HUES48 (cell line): ENCODE data around the gene GRB10.

ENCODE experiments used
- H3K27ac ChIP-seq: one replicate; pipeline ENCODE4 v1.7.0; 2013; ENCODE audit warnings: low read depth, low read length, inconsistent platforms
- H3K27me3 ChIP-seq: 2 replicates; pipeline ENCODE4 v1.6.1; 2013; ENCODE audit warnings: mild to moderate bottlenecking, low read length; ENCODE audit not compliant: control insufficient read depth, insufficient read depth
- H3K36me3 ChIP-seq: 2 replicates; pipeline ENCODE4 v1.6.1; 2013; ENCODE audit warnings: low read length; ENCODE audit not compliant: control insufficient read depth, insufficient read depth
- H3K4me1 ChIP-seq: 2 replicates; pipeline ENCODE4 v1.6.1; 2013; ENCODE audit warnings: mild to moderate bottlenecking, low read length; ENCODE audit not compliant: control insufficient read depth, insufficient read depth
- H3K4me3 ChIP-seq: 2 replicates; pipeline ENCODE4 v1.5.1; 2013; ENCODE audit warnings: mild to moderate bottlenecking, low read depth, low read length
- H3K9ac ChIP-seq: 2 replicates; pipeline ENCODE4 v1.6.1; 2013; ENCODE audit warnings: mild to moderate bottlenecking, low read depth, low read length, moderate library complexity
- H3K9me3 ChIP-seq: 2 replicates; pipeline ENCODE4 v1.6.1; 2013; ENCODE audit warnings: low read length; ENCODE audit not compliant: control insufficient read depth, insufficient read depth

The GRB10 gene

GRCh38 chr7:50567715-50568261 is 214.9 kb downstream of the GRB10 start:
- H3K4me3 ChIP-seq: no peak overlapping the region
- H3K27ac ChIP-seq: no peak overlapping the region
- no peaks in the 10 kb centered on the region for H3K27me3 ChIP-seq
- no peak overlapping the region for H3K9ac ChIP-seq
- H3K4me1 ChIP-seq: no peaks in the 10 kb centered on the region
- H3K36me3 ChIP-seq: no peaks in the 10 kb centered on the region
- 0 out of 2 replicates have a peak, but pooled peaks cover 3% of the 10 kb centered on the region for H3K9me3 ChIP-seq

- H3K27me3 ChIP-seq: no peaks in the 10 kb centered on the region
- 0 out of 2 replicates have a peak, but pooled peaks cover 3% of the 10 kb centered on the region for H3K9me3 ChIP-seq
- H3K36me3 ChIP-seq: no peaks in the 10 kb centered on the region
- H3K27ac ChIP-seq: no peak overlapping the region
- no peak overlapping the region for H3K4me3 ChIP-seq
- no peaks in the 10 kb centered on the region for H3K4me1 ChIP-seq
- H3K9ac ChIP-seq: no peak overlapping the region
Measured at GRCh38 chr7:50565977-50566376, 216.7 kb downstream of the GRB10 start.

- 0 out of 2 replicates have a peak, but pooled peaks cover 2% of the 10 kb centered on the region for H3K9me3 ChIP-seq
- no peaks in the 10 kb centered on the region for H3K27me3 ChIP-seq
- no peaks in the 10 kb centered on the region for H3K4me1 ChIP-seq
- no peak overlapping the region for H3K27ac ChIP-seq
- H3K4me3 ChIP-seq: no peak overlapping the region
- H3K36me3 ChIP-seq: no peaks in the 10 kb centered on the region
- H3K9ac ChIP-seq: no peak overlapping the region
Measured at GRCh38 chr7:50565559-50565916, 217.2 kb downstream of the GRB10 start.

- Histone ChIP-seq H3K36me3 (no peaks in the 10 kb centered on the region), H3K4me3 (no peak within 1 kb of the TSS), H3K27ac (no peak within 1 kb of the TSS), H3K9me3 (no peaks in the 10 kb centered on the region), H3K27me3 (no peaks in the 10 kb centered on the region), H3K9ac (no peak within 1 kb of the TSS), H3K4me1 (no peaks in the 10 kb centered on the region)
Measured at GRCh38 chr7:50564640-50565558, 217.8 kb downstream of the GRB10 start, which contains the start of gene DDC. Gene DDC, minus strand, starts transcription at chr7:50565405. Its CDS starts 21,320 bp downstream, at chr7:50544085.

- no peak overlapping the region for H3K4me3 ChIP-seq
- H3K36me3 ChIP-seq: no peaks in the 10 kb centered on the region
- H3K9ac ChIP-seq: no peak overlapping the region
- no peaks in the 10 kb centered on the region for H3K9me3 ChIP-seq
- no peak overlapping the region for H3K27ac ChIP-seq
- H3K4me1 ChIP-seq: no peaks in the 10 kb centered on the region
- H3K27me3 ChIP-seq: no peaks in the 10 kb centered on the region
Measured at GRCh38 chr7:50564171-50564570, 218.5 kb downstream of the GRB10 start.

GRCh38 chr7:50562136-50562535 is 220.6 kb downstream of the GRB10 start:
- no peaks in the 10 kb centered on the region for H3K4me1 ChIP-seq
- H3K9me3 ChIP-seq: no peaks in the 10 kb centered on the region
- H3K4me3 ChIP-seq: no peak overlapping the region
- no peaks in the 10 kb centered on the region for H3K36me3 ChIP-seq
- H3K27ac ChIP-seq: no peak overlapping the region
- no peaks in the 10 kb centered on the region for H3K27me3 ChIP-seq
- H3K9ac ChIP-seq: no peak overlapping the region

GRCh38 chr7:50560865-50561351 is 221.8 kb downstream of the GRB10 start:
- no peak overlapping the region for H3K27ac ChIP-seq
- H3K4me3 ChIP-seq: no peak overlapping the region
- peaks cover 2% of the 10 kb centered on the region; the same call in 1 of the 2 replicates for H3K4me1 ChIP-seq
- no peaks in the 10 kb centered on the region for H3K9me3 ChIP-seq
- no peak overlapping the region for H3K9ac ChIP-seq
- no peaks in the 10 kb centered on the region for H3K36me3 ChIP-seq
- H3K27me3 ChIP-seq: no peaks in the 10 kb centered on the region

GRCh38 chr7:50559881-50560280 is 222.8 kb downstream of the GRB10 start:
- Histone ChIP-seq H3K9ac (no peak overlapping the region), H3K9me3 (no peaks in the 10 kb centered on the region), H3K36me3 (no peaks in the 10 kb centered on the region), H3K27ac (no peak overlapping the region), H3K4me1 (peaks cover 2% of the 10 kb centered on the region; the same call in 1 of the 2 replicates), H3K27me3 (no peaks in the 10 kb centered on the region), H3K4me3 (no peak overlapping the region)

GRCh38 chr7:50558294-50559053 is 224.2 kb downstream of the GRB10 start:
- Histone ChIP-seq H3K36me3 (no peaks in the 10 kb centered on the region), H3K27me3 (no peaks in the 10 kb centered on the region), H3K4me1 (peaks cover 2% of the 10 kb centered on the region; the same call in 1 of the 2 replicates), H3K9ac (no peak overlapping the region), H3K27ac (no peak overlapping the region), H3K4me3 (no peak overlapping the region), H3K9me3 (no peaks in the 10 kb centered on the region)

- Histone ChIP-seq H3K4me1 (peaks cover 2% of the 10 kb centered on the region; the same call in 1 of the 2 replicates), H3K27me3 (no peaks in the 10 kb centered on the region), H3K9ac (no peak overlapping the region), H3K27ac (no peak overlapping the region), H3K4me3 (no peak overlapping the region), H3K9me3 (no peaks in the 10 kb centered on the region), H3K36me3 (no peaks in the 10 kb centered on the region)
Measured at GRCh38 chr7:50557099-50557498, 225.6 kb downstream of the GRB10 start.
